IPS DF 6.9 (cell line): ENCODE measurements around the gene ITIH4.

ENCODE experiments used
- DNase-seq: peaks from one replicate; pipeline ENCODE4 v3.0.0-alpha.2; 2013; ENCODE audit warnings: low read depth, low spot score
- H3K27ac ChIP-seq: one replicate; pipeline ENCODE4 v1.5.1; 2013; ENCODE audit warnings: low read length, control low read depth
- H3K27me3 ChIP-seq: 2 replicates; pipeline ENCODE4 v1.6.1; 2013; ENCODE audit warnings: mild to moderate bottlenecking, low read length; ENCODE audit not compliant: control insufficient read depth, insufficient read depth
- H3K36me3 ChIP-seq: 2 replicates; pipeline ENCODE4 v1.6.1; 2013; ENCODE audit warnings: low read length; ENCODE audit not compliant: control insufficient read depth, insufficient read depth
- H3K4me1 ChIP-seq: 2 replicates; pipeline ENCODE4 v1.6.1; 2013; ENCODE audit warnings: low read length; ENCODE audit not compliant: control insufficient read depth, insufficient read depth
- H3K4me3 ChIP-seq: 2 replicates; pipeline ENCODE4 v1.5.1; 2013; ENCODE audit warnings: mild to moderate bottlenecking, low read length
- H3K9me3 ChIP-seq: 2 replicates; pipeline ENCODE4 v1.6.1; 2013; ENCODE audit warnings: low read length, inconsistent platforms; ENCODE audit not compliant: control insufficient read depth, insufficient read depth
- WGBS: extraction: QIAGEN DNeasy Blood & Tissue Kit; methylation state at CpG from one replicate; pipeline ENCODE4 v1.1.7; 2013; ENCODE audit warnings: mixed read lengths, missing lambda C conversion rate; ENCODE audit not compliant: insufficient read length, insufficient coverage; 5-methylcytosine and 5-hydroxymethylcytosine counted together

Gene ITIH4

DNA sequence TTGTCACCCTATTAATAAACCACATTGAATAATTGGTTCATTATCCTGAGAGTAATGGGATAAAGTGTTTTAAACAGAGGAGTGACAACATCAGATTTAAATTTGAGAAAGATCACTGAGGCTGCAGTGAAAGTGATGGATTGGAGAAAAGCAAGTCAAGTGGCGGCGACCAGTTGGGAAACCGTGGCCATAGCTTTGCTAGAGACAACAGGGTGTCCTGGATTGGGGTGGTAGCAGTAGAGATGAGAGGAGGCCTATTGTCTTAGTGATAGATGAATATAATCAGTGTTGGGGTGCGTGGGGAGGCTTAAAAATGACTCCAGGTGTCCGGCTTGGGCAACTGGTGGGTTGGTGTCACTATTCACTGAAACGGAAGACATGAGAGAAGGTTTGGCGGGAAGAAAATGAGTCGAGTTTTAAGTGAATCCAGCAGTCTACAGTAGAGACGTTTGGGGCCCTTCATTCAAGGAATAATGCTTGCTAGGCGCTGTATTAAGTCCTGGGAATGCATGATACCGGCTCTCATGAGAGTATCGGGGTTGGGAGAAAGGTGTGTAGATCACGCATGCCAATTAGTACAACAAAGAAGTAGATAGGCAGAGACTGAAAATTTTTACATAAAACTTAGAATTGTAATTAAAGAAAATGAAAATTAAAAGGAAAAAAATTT, 60.6 kb downstream of the ITIH4 start:
- DNase-seq = no peak
- WGBS = no CpG with 5 or more reads among the region's 13 CpGs
- Histone ChIP-seq H3K36me3 (peaks cover 3% of the 10 kb centered on the region; the same call in 1 of the 2 replicates), H3K4me1 (no peaks in the 10 kb centered on the region), H3K4me3 (peak overlapping the region; percentile 92; the same call in 1 of the 2 replicates), H3K27ac (no peak overlapping the region), H3K27me3 (no peaks in the 10 kb centered on the region), H3K9me3 (no peaks in the 10 kb centered on the region)

GRCh38 chr3:52763466-52763865, 67.0 kb downstream of the ITIH4 start:
- no CpG with 5 or more reads among the region's 2 CpGs for WGBS
- DNase-seq = no peak
- H3K9me3 ChIP-seq = no peaks in the 10 kb centered on the region
- H3K4me3 ChIP-seq = no peak overlapping the region
- H3K36me3 ChIP-seq = peaks cover 5% of the 10 kb centered on the region; the same call in 1 of the 2 replicates
- no peaks in the 10 kb centered on the region for H3K4me1 ChIP-seq
- H3K27ac ChIP-seq = no peak overlapping the region
- H3K27me3 ChIP-seq = no peaks in the 10 kb centered on the region
